Ishikawa (cell line): Measurements from ENCODE around the gene SGO2.

Source experiments
- CEBPB ChIP-seq: IDR thresholded peaks from 2 replicates; pipeline ENCODE4 v1.6.1; 2012
- CREB1 ChIP-seq: IDR thresholded peaks from 2 replicates; pipeline ENCODE4 v1.6.1; 2012; ENCODE audit warnings: low read depth
- EGR1 ChIP-seq: IDR thresholded peaks from 2 replicates; pipeline ENCODE4 v1.6.1; 2012
- EP300 ChIP-seq: IDR thresholded peaks from 2 replicates; pipeline ENCODE4 v1.6.1; 2012; ENCODE audit warnings: borderline replicate concordance
- FOXM1 ChIP-seq: IDR thresholded peaks from 2 replicates; pipeline ENCODE4 v1.6.1; 2012; ENCODE audit warnings: low read depth, borderline replicate concordance
- MAX ChIP-seq: IDR thresholded peaks from 2 replicates; pipeline ENCODE4 v1.6.1; 2012
- NFIC ChIP-seq: IDR thresholded peaks from 2 replicates; pipeline ENCODE4 v1.6.1; 2012
- RAD21 ChIP-seq: IDR thresholded peaks from 2 replicates; pipeline ENCODE4 v1.6.1; 2012; ENCODE audit warnings: low read depth
- REST ChIP-seq: IDR thresholded peaks from 2 replicates; pipeline ENCODE4 v1.6.1; 2012; ENCODE audit warnings: low read depth, mild to moderate bottlenecking
- TAF1 ChIP-seq: IDR thresholded peaks from 2 replicates; pipeline ENCODE4 v1.6.1; 2012; ENCODE audit warnings: low read depth, mild to moderate bottlenecking
- TCF12 ChIP-seq: IDR thresholded peaks from 2 replicates; pipeline ENCODE4 v1.6.1; 2012; ENCODE audit warnings: low read depth
- TEAD4 ChIP-seq: IDR thresholded peaks from 2 replicates; pipeline ENCODE4 v1.6.1; 2012
- USF1 ChIP-seq: IDR thresholded peaks from 2 replicates; pipeline ENCODE4 v1.6.1; 2012
- YY1 ChIP-seq: IDR thresholded peaks from 2 replicates; pipeline ENCODE4 v1.6.1; 2012; ENCODE audit warnings: low read depth
- ZBTB7A ChIP-seq: IDR thresholded peaks from 2 replicates; pipeline ENCODE4 v1.6.1; 2012; ENCODE audit warnings: low read depth

Gene SGO2

GRCh38 chr2:200577027-200577426 lies 51.0 kb downstream of the SGO2 start:
- TF ChIP-seq RAD21 = no peak
- no peak for TF ChIP-seq REST
- no peak for TF ChIP-seq TCF12
- no peak for TF ChIP-seq FOXM1
- no peak for TF ChIP-seq CEBPB
- no peak for TF ChIP-seq CREB1
- TF ChIP-seq NFIC = no peak
- TF ChIP-seq ZBTB7A = no peak
- TF ChIP-seq USF1 = no peak
- no peak for TF ChIP-seq YY1
- no peak for TF ChIP-seq EGR1
- TF ChIP-seq EP300 = no peak
- no peak for TF ChIP-seq TEAD4

- TF ChIP-seq RAD21 (peak; percentile 45), TAF1 (no peak)
These were observed 52.8 kb downstream of the SGO2 start for GRCh38 chr2:200578778-200579177.

- no peak for TF ChIP-seq CREB1
- TF ChIP-seq TAF1 = no peak
- no peak for TF ChIP-seq MAX
- no peak for TF ChIP-seq USF1
- no peak for TF ChIP-seq NFIC
- TF ChIP-seq TCF12 = no peak
- TF ChIP-seq FOXM1 = no peak
- no peak for TF ChIP-seq REST
- TF ChIP-seq CEBPB = no peak
- TF ChIP-seq YY1 = no peak
- TF ChIP-seq EP300 = no peak
- no peak for TF ChIP-seq RAD21
- TF ChIP-seq ZBTB7A = no peak
- TF ChIP-seq TEAD4 = no peak
- TF ChIP-seq EGR1 = no peak
These were observed 58.6 kb downstream of the SGO2 start for GRCh38 chr2:200584639-200585038.

- no peak for TF ChIP-seq USF1
- no peak for TF ChIP-seq TEAD4
- TF ChIP-seq EGR1 = no peak
- no peak for TF ChIP-seq EP300
- no peak for TF ChIP-seq TAF1
- no peak for TF ChIP-seq REST
- no peak for TF ChIP-seq FOXM1
- no peak for TF ChIP-seq RAD21
- no peak for TF ChIP-seq MAX
- TF ChIP-seq NFIC = no peak
- no peak for TF ChIP-seq CEBPB
- TF ChIP-seq YY1 = no peak
- no peak for TF ChIP-seq TCF12
- no peak for TF ChIP-seq ZBTB7A
These were observed 59.3 kb downstream of the SGO2 start for GRCh38 chr2:200585340-200585729.
